Measurements from ENCODE around the gene SLC34A1.

The SLC34A1 gene

GRCh38 chr5:177389241-177390169 lies 5.3 kb downstream of the SLC34A1 start:
- DNase-seq, result peak; percentile 68

GRCh38 chr5:177390363-177391300 lies 6.4 kb downstream of the SLC34A1 start:
- DNase-seq, result peak; percentile 91

- DNase-seq, result no peak
Observed at GRCh38 chr5:177392765-177393164, 8.5 kb downstream of the SLC34A1 start.

- DNase-seq, result no peak
Observed at GRCh38 chr5:177393206-177393765, 9.1 kb downstream of the SLC34A1 start.

- DNase-seq, result no peak
Observed at GRCh38 chr5:177393990-177394389, 9.8 kb downstream of the SLC34A1 start.

GRCh38 chr5:177396078-177396477 lies 11.8 kb downstream of the SLC34A1 start:
- DNase-seq, result no peak

- DNase-seq, result no peak
Observed at GRCh38 chr5:177396807-177397206, 12.6 kb downstream of the SLC34A1 start.

- no peak for DNase-seq
Observed at GRCh38 chr5:177397875-177398390, 13.7 kb downstream of the SLC34A1 start.

DNA sequence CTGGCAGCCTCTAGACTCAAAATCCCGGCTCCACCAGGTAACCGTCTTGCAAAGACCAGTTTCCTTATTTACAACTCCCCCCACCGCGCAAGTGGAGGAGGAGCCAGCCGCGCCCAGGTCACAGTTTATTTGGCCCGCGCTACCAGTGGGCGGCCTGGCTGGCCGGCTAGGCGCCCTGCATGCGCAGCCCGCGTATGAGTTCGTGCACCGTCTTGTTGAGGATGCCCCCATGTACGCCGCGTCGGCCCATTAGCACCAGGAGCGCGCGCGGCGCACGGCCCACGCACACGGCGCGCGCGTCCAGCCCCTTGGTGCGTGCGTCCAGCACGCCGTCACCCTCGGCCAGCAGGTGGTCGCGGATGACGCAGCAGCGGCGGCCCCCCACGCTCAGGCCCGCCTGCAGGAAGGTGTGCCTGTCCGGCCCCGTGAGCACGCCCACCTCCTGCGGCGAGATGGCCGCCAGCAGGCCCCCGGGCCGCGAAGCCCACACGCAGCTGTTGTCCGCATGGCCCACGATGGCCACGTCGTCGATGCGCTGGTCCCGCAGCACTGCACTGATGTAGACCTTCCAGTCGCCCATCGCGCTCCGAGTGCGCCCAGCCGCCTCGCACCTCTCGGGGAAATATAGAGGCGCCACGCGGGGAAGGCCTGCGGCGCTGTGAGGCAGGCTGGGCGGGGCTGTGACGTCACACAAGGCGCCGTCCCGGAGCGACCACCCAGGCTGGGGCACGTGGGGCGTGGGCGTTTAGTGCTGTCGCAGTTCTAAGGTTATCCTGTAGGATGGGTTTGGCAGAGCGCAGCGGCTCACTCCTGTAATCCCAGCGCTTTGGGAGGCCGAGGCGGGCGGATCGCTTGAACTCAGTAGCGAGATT lies 16.0 kb downstream of the SLC34A1 start, which contains the start of gene PFN3:
Gene PFN3 (minus strand): TSS at position 665 of the 872 bp plus-strand sequence. CDS start 85 bp downstream, at position 580.
- DNase-seq, result no peak

- peak; percentile 74 for DNase-seq
Observed at GRCh38 chr5:177402271-177403043, 18.2 kb downstream of the SLC34A1 start.

DNA sequence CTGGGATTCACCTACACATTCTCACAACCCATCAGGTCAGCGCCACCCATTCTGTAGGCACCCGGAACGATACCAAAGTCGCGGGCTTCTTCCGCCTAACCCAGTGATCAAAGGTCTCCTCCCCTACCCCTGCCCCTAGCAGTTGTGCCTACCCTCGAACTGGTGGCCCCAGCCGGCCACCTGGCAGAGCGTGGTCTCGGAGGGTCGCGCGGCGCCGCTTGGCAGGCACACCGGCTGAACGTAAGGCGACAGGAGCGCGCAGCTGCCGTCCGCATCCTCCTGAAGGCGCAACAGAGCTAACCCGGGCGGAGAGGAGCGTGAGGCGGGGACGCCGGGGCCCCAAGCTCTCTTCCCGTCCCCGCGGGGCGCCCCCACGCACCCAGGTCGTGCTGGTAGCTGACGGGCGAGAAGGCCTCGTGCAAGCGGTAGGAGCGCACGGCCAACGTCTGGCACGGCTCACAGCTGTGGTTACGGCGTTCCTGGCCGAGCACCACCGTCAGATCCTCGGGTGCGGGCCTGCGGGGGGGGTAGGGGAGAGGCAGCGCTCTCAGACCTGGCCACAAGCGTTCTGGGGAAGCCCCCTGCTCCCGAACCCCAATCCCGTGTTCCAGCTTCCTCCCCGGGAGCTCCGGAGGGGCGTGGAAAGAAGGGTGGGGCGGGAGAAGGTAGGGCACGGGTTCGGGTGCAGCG lies 19.0 kb downstream of the SLC34A1 start:
- peak; percentile 45 for DNase-seq

GRCh38 chr5:177403792-177404640 lies 19.8 kb downstream of the SLC34A1 start:
- DNase-seq, result peak; percentile 86

GRCh38 chr5:177404641-177405179 lies 20.5 kb downstream of the SLC34A1 start:
- DNase-seq, result no peak

GRCh38 chr5:177405312-177405711 lies 21.1 kb downstream of the SLC34A1 start:
- no peak for DNase-seq

- DNase-seq, result no peak
Observed at GRCh38 chr5:177405805-177406204, 21.6 kb downstream of the SLC34A1 start.

DNA sequence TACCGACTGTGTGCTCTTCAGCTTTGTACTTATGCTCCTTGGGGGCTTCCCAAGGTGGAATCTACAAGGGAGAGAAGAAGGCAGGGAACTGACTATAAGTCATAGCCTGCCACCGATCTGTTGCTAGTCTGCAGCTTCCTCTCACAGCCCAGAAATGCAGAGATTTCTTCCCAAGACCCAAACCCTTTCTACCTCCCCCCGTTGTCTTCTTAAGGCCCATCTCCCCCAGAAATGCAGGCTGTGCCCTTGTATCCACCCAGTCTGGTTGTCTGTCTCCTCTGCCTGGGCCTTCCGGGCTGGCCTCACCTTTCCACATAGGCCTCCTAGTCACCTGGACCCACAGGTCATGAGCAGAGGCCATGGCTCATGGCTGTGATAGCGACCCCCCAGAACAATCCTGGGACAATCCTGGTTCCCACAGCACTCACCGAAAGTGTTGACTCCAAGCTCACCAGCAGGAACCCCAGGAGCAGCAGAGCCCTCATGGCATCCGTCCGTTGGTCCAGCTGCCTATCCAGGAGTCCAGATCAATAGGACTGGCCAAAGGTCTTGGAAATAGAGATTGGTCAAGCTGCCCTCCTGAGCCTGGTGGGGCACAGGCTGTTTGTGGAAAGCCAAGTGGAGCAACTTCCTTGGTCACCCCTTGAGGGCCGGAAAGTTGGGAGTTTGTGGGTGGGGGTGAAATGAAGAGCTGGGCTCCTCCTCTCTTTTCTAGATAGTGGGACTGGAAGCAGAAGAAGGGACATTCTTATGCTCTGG lies 25.0 kb downstream of the SLC34A1 start, which contains the start of gene F12:
Gene F12 (minus strand): TSS at position 522 of the 759 bp plus-strand sequence. CDS start 37 bp downstream, at position 485.
- DNase-seq, result no peak

- DNase-seq, result no peak
Observed at GRCh38 chr5:177410575-177410974, 26.3 kb downstream of the SLC34A1 start.
